NCI-H1436 treated with DMSO at 0.1 percent for 48 hours (cell line): Measurements from ENCODE around the gene PDK2.

ENCODE experiments used
- DNase-seq: peaks from one replicate; lab custom pipeline; 2025; lab: John Stamatoyannopoulos, UW

The PDK2 gene

GRCh38 chr17:50135316-50136095, 40.4 kb downstream of the PDK2 start:
- no peak for DNase-seq

- no peak for DNase-seq
Observed at GRCh38 chr17:50136096-50136687, 41.0 kb downstream of the PDK2 start.

- no peak for DNase-seq
Observed at GRCh38 chr17:50137042-50137441, 41.9 kb downstream of the PDK2 start.

- DNase-seq: no peak
Observed at GRCh38 chr17:50139185-50139783, 44.1 kb downstream of the PDK2 start.

- DNase-seq: no peak
Observed at GRCh38 chr17:50139950-50140885, 45.1 kb downstream of the PDK2 start.

- no peak for DNase-seq
Observed at GRCh38 chr17:50141026-50141744, 46.0 kb downstream of the PDK2 start.

GRCh38 chr17:50141745-50142110, 46.6 kb downstream of the PDK2 start:
- no peak for DNase-seq

- DNase-seq: no peak
Observed at GRCh38 chr17:50143461-50144176, 48.5 kb downstream of the PDK2 start.

- DNase-seq: no peak
Observed at GRCh38 chr17:50144355-50144754, 49.2 kb downstream of the PDK2 start.

- no peak for DNase-seq
Observed at GRCh38 chr17:50144845-50145531, 49.8 kb downstream of the PDK2 start.

- no peak for DNase-seq
Observed at GRCh38 chr17:50145532-50146229, 50.5 kb downstream of the PDK2 start.

GRCh38 chr17:50146230-50146926, 51.2 kb downstream of the PDK2 start:
- no peak for DNase-seq

GRCh38 chr17:50146927-50147665, 51.9 kb downstream of the PDK2 start:
- no peak for DNase-seq

GRCh38 chr17:50147841-50148225, 52.7 kb downstream of the PDK2 start:
- DNase-seq: no peak

- DNase-seq: no peak
Observed at GRCh38 chr17:50148226-50149090, 53.3 kb downstream of the PDK2 start.

GRCh38 chr17:50149091-50149416, 53.9 kb downstream of the PDK2 start:
- DNase-seq: no peak
